Liver (tissue), 9 donors: ENCODE results near the gene TENM3. TPM values are rescaled to one million over a fixed set of nuclear protein-coding genes. Genes with fewer than 3 reads are reported as not detected.

Experiments
- DNase-seq: peaks from one replicate; pipeline ENCODE4 v3.0.0-alpha.2; 2017; ENCODE audit warnings: low spot score
- H3K27ac ChIP-seq, 2 donors: one replicate each; pipeline ENCODE4 v1.7.0; 2013; ENCODE audit warnings: inconsistent platforms in 2 of 2, low read length in 2 of 2, control low read depth in 1 of 2, low read depth in 1 of 2, mild to moderate bottlenecking in 1 of 2
- H3K27me3 ChIP-seq, 4 donors: one replicate each; pipeline versions ENCODE4 v1.6.1 to v1.7.0; 2013; ENCODE audit warnings: low read length in 3 of 4, inconsistent platforms in 1 of 4, mild to moderate bottlenecking in 1 of 4, moderate library complexity in 1 of 4; ENCODE audit not compliant: control insufficient read depth in 4 of 4, insufficient read depth in 4 of 4
- H3K36me3 ChIP-seq, 4 donors: one replicate each; pipeline versions ENCODE4 v1.6.1 to v1.7.0; 2013; ENCODE audit warnings: low read length in 3 of 4, mild to moderate bottlenecking in 3 of 4, low read depth in 1 of 4, moderate library complexity in 1 of 4; ENCODE audit not compliant: control insufficient read depth in 4 of 4, insufficient read depth in 3 of 4
- H3K4me1 ChIP-seq, 4 donors: one replicate each; pipeline versions ENCODE4 v1.6.1 to v1.7.0; 2013; ENCODE audit warnings: low read length in 3 of 4, mild to moderate bottlenecking in 3 of 4, moderate library complexity in 1 of 4; ENCODE audit not compliant: control insufficient read depth in 4 of 4, insufficient read depth in 4 of 4
- H3K4me3 ChIP-seq, 3 donors: one replicate each; pipeline versions ENCODE4 v1.6.1 to v1.7.0; 2013; ENCODE audit warnings: low read length in 3 of 3, control low read depth in 1 of 3, low read depth in 1 of 3, mild to moderate bottlenecking in 1 of 3
- H3K9ac ChIP-seq, 2 donors: one replicate each; pipeline ENCODE4 v1.7.0; 2013; ENCODE audit warnings: low read length in 2 of 2, mild to moderate bottlenecking in 2 of 2, moderate library complexity in 2 of 2, control low read depth in 1 of 2, low read depth in 1 of 2
- H3K9me3 ChIP-seq, 4 donors: one replicate each; pipeline versions ENCODE4 v1.6.1 to v1.7.0; 2013; ENCODE audit warnings: low read length in 3 of 4; ENCODE audit not compliant: control insufficient read depth in 4 of 4
- ATF3 ChIP-seq: IDR thresholded peaks from 2 replicates; pipeline ENCODE4 v1.6.1; 2016; ENCODE audit warnings: antibody characterized with exemption
- EGR1 ChIP-seq, 2 donors: IDR thresholded peaks; 2 replicates each; pipeline ENCODE4 v1.6.1; 2016 to 2018; ENCODE audit warnings: antibody characterized with exemption in 2 of 2, low read depth in 2 of 2
- FOXA1 ChIP-seq: IDR thresholded peaks from 2 replicates; pipeline ENCODE4 v1.6.1; 2016; ENCODE audit warnings: antibody characterized with exemption
- FOXA2 ChIP-seq: IDR thresholded peaks from 2 replicates; pipeline ENCODE4 v1.6.1; 2016; ENCODE audit warnings: antibody characterized with exemption
- GABPA ChIP-seq, 2 donors: IDR thresholded peaks in 1 of 2; conservative IDR thresholded peaks in 1 of 2; 2 replicates each; pipeline ENCODE4 v1.6.1; 2016; ENCODE audit warnings: antibody characterized with exemption in 2 of 2, mild to moderate bottlenecking in 1 of 2, moderate library complexity in 1 of 2
- HNF4A ChIP-seq, 2 donors: conservative IDR thresholded peaks; 2 replicates each; pipeline ENCODE4 v1.6.1; 2016; ENCODE audit warnings: antibody characterized with exemption in 2 of 2, mild to moderate bottlenecking in 2 of 2
- HNF4G ChIP-seq: IDR thresholded peaks from 2 replicates; pipeline ENCODE4 v1.6.1; 2016; ENCODE audit warnings: antibody characterized with exemption
- JUND ChIP-seq, 2 donors: IDR thresholded peaks; 2 replicates each; pipeline ENCODE4 v1.6.1; 2016; ENCODE audit warnings: antibody characterized with exemption in 2 of 2
- NR2F2 ChIP-seq: IDR thresholded peaks from 2 replicates; pipeline ENCODE4 v1.6.1; 2016; ENCODE audit warnings: antibody characterized with exemption
- RAD21 ChIP-seq, 2 donors: IDR thresholded peaks; 2 replicates each; pipeline ENCODE4 v1.6.1; 2016; ENCODE audit warnings: antibody characterized with exemption in 2 of 2, mild to moderate bottlenecking in 2 of 2
- RXRA ChIP-seq, 2 donors: IDR thresholded peaks; 2 replicates each; pipeline ENCODE4 v1.6.1; 2017 to 2018; ENCODE audit warnings: antibody characterized with exemption in 2 of 2, mild to moderate bottlenecking in 1 of 2
- SP1 ChIP-seq: IDR thresholded peaks from 2 replicates; pipeline ENCODE4 v1.6.1; 2018; ENCODE audit warnings: antibody characterized with exemption, mild to moderate bottlenecking
- TAF1 ChIP-seq: conservative IDR thresholded peaks from 2 replicates; pipeline ENCODE4 v1.6.1; 2016; ENCODE audit warnings: antibody characterized with exemption, mild to moderate bottlenecking
- YY1 ChIP-seq: IDR thresholded peaks from 2 replicates; pipeline ENCODE4 v1.6.1; 2016; ENCODE audit warnings: antibody characterized with exemption, mild to moderate bottlenecking
- ZBTB33 ChIP-seq: IDR thresholded peaks from 2 replicates; pipeline ENCODE4 v1.6.1; 2016; ENCODE audit warnings: antibody characterized with exemption
- WGBS: extraction: QIAGEN DNeasy Blood & Tissue Kit; methylation state at CpG from one replicate; pipeline ENCODE4 v1.1.7; 2013; 5-methylcytosine and 5-hydroxymethylcytosine counted together
- polyA plus RNA-seq, 2 donors: library from polyadenylated mRNA; stranded (reverse) in 1 of 2; unstranded in 1 of 2; fragments of 200-250 nt in 1 of 2; fragments of >200 nt in 1 of 2; fragmentation: Nextera tagmentation in 1 of 2; extraction: Ambion mirVana in 1 of 2; gene quantifications; one replicate each; pipeline versions ENCODE4 v1.2.1 to v1.2.3, GENCODE V29; 2013 to 2015
- total RNA-seq, 2 donors: library from RNA; depleted of rRNA; stranded (reverse); fragments of >200 nt; gene quantifications; one replicate each; pipeline ENCODE4 v1.2.3, GENCODE V29; 2014
- TF ChIP-seq, protein P1 (sequence below): IDR thresholded peaks from 2 replicates; pipeline ENCODE4 v1.6.1; 2016; ENCODE audit warnings: antibody characterized with exemption, mild to moderate bottlenecking
- TF ChIP-seq, protein P2 (sequence below): IDR thresholded peaks from 2 replicates; pipeline ENCODE4 v1.6.1; 2016; ENCODE audit warnings: antibody characterized with exemption
- TF ChIP-seq, protein P3 (sequence below): fragments of 150-350 bp; IDR thresholded peaks from 2 replicates; pipeline ENCODE4 v1.5.1; 2017; ENCODE audit warnings: improper control_type of control experiment, low read depth, low read length; ENCODE audit not compliant: missing input control
- donor health status: healthy.
- donor health status: healthy.
- donor health status: healthy.
- donor health status: healthy.
- donor health status: healthy.

Gene TENM3
- total and polyA plus RNA-seq, 4 donors = 0.32 to 16.8 (median 0.70) TPM

- DNase-seq = no peak
- no peak overlapping the region for H3K4me3 ChIP-seq
- H3K9me3 ChIP-seq = no peaks in the 10 kb centered on the region
- TF ChIP-seq HNF4A (conservative IDR thresholded peaks at IDR 0.05) (no peak), RAD21 (IDR thresholded peaks at IDR 0.05) (no peak), FOXA2 (no peak), ATF3 (no peak), FOXA1 (no peak), RXRA (IDR thresholded peaks at IDR 0.05) (no peak), NR2F2 (no peak), HNF4G (no peak), EGR1 (IDR thresholded peaks at IDR 0.05; ENCODE audit: low read depth in 2 of 2) (no peak), GABPA (IDR thresholded peaks at IDR 0.05 in 1 of 2, conservative IDR thresholded peaks at IDR 0.05 in 1 of 2) (no peak), SP1 (no peak), ZBTB33 (no peak), YY1 (no peak), TAF1 (no peak), JUND (IDR thresholded peaks at IDR 0.05) (no peak)
- TF ChIP-seq, protein P1, sequence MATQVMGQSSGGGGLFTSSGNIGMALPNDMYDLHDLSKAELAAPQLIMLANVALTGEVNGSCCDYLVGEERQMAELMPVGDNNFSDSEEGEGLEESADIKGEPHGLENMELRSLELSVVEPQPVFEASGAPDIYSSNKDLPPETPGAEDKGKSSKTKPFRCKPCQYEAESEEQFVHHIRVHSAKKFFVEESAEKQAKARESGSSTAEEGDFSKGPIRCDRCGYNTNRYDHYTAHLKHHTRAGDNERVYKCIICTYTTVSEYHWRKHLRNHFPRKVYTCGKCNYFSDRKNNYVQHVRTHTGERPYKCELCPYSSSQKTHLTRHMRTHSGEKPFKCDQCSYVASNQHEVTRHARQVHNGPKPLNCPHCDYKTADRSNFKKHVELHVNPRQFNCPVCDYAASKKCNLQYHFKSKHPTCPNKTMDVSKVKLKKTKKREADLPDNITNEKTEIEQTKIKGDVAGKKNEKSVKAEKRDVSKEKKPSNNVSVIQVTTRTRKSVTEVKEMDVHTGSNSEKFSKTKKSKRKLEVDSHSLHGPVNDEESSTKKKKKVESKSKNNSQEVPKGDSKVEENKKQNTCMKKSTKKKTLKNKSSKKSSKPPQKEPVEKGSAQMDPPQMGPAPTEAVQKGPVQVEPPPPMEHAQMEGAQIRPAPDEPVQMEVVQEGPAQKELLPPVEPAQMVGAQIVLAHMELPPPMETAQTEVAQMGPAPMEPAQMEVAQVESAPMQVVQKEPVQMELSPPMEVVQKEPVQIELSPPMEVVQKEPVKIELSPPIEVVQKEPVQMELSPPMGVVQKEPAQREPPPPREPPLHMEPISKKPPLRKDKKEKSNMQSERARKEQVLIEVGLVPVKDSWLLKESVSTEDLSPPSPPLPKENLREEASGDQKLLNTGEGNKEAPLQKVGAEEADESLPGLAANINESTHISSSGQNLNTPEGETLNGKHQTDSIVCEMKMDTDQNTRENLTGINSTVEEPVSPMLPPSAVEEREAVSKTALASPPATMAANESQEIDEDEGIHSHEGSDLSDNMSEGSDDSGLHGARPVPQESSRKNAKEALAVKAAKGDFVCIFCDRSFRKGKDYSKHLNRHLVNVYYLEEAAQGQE = no peak
- TF ChIP-seq, protein P2, sequence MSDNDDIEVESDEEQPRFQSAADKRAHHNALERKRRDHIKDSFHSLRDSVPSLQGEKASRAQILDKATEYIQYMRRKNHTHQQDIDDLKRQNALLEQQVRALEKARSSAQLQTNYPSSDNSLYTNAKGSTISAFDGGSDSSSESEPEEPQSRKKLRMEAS = no peak
- TF ChIP-seq, protein P3, sequence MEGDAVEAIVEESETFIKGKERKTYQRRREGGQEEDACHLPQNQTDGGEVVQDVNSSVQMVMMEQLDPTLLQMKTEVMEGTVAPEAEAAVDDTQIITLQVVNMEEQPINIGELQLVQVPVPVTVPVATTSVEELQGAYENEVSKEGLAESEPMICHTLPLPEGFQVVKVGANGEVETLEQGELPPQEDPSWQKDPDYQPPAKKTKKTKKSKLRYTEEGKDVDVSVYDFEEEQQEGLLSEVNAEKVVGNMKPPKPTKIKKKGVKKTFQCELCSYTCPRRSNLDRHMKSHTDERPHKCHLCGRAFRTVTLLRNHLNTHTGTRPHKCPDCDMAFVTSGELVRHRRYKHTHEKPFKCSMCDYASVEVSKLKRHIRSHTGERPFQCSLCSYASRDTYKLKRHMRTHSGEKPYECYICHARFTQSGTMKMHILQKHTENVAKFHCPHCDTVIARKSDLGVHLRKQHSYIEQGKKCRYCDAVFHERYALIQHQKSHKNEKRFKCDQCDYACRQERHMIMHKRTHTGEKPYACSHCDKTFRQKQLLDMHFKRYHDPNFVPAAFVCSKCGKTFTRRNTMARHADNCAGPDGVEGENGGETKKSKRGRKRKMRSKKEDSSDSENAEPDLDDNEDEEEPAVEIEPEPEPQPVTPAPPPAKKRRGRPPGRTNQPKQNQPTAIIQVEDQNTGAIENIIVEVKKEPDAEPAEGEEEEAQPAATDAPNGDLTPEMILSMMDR = no peak
- H3K36me3 ChIP-seq = no peaks in the 10 kb centered on the region
- H3K4me1 ChIP-seq = no peaks in the 10 kb centered on the region
- 90% methylated on average over 9 of the region's 9 CpGs for WGBS
- H3K27me3 ChIP-seq = no peaks in the 10 kb centered on the region
- H3K27ac ChIP-seq = no peak overlapping the region
- no peak overlapping the region for H3K9ac ChIP-seq
These were observed 45.6 kb upstream of the TENM3 start for GRCh38 chr4:182197611-182198010.
